OCI-LY1 (cell line): ENCODE measurements around the gene ZFYVE16.

ENCODE experiments used
- CTCF ChIP-seq: fragments of 200-600 bp; sonication (generic), shearing (Covaris generic); IDR thresholded peaks from 2 replicates; pipeline ENCODE4 v1.5.1; 2017; ENCODE audit warnings: mild to moderate bottlenecking, antibody characterized with exemption, low read length, moderate library complexity, mixed read lengths
- EZH2 ChIP-seq: fragments of 200-600 bp; sonication (generic), shearing (Covaris generic); IDR thresholded peaks from 2 replicates; pipeline ENCODE4 v1.8.0; 2017; ENCODE audit warnings: borderline replicate concordance, mixed run types, mild to moderate bottlenecking, antibody characterized with exemption, low read length, moderate library complexity, mixed read lengths

GRCh38 chr5:80491296-80491695 is 83.4 kb downstream of the ZFYVE16 start:
- TF ChIP-seq CTCF (no peak), EZH2 (no peak)
